GM12865 (cell line): ENCODE measurements around the gene HS6ST3.

Source experiments
- DNase-seq: peaks from one replicate; pipeline ENCODE4 v3.0.0; 2010; ENCODE audit warnings: low read depth
- H3K4me3 ChIP-seq: 2 replicates; pipeline ENCODE4 v1.5.1; 2011; ENCODE audit warnings: mild to moderate bottlenecking, low read depth, low read length, control low read depth
- TF ChIP-seq, protein P1 (sequence below): IDR thresholded peaks from 2 replicates; pipeline ENCODE4 v1.5.1; 2011; ENCODE audit warnings: low read length, control low read depth, low read depth, inconsistent platforms; ENCODE audit not compliant: insufficient read depth; ENCODE audit errors: missing control alignments

HS6ST3 gene

GRCh38 chr13:96824140-96824539 lies 734.2 kb downstream of the HS6ST3 start:
- DNase-seq = no peak
- TF ChIP-seq, protein P1, sequence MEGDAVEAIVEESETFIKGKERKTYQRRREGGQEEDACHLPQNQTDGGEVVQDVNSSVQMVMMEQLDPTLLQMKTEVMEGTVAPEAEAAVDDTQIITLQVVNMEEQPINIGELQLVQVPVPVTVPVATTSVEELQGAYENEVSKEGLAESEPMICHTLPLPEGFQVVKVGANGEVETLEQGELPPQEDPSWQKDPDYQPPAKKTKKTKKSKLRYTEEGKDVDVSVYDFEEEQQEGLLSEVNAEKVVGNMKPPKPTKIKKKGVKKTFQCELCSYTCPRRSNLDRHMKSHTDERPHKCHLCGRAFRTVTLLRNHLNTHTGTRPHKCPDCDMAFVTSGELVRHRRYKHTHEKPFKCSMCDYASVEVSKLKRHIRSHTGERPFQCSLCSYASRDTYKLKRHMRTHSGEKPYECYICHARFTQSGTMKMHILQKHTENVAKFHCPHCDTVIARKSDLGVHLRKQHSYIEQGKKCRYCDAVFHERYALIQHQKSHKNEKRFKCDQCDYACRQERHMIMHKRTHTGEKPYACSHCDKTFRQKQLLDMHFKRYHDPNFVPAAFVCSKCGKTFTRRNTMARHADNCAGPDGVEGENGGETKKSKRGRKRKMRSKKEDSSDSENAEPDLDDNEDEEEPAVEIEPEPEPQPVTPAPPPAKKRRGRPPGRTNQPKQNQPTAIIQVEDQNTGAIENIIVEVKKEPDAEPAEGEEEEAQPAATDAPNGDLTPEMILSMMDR = no peak
- no peak overlapping the region for H3K4me3 ChIP-seq

- no peak overlapping the region for H3K4me3 ChIP-seq
- DNase-seq = no peak
- TF ChIP-seq, protein P1 = no peak
Observed at GRCh38 chr13:96825653-96826052, 735.7 kb downstream of the HS6ST3 start.

DNA sequence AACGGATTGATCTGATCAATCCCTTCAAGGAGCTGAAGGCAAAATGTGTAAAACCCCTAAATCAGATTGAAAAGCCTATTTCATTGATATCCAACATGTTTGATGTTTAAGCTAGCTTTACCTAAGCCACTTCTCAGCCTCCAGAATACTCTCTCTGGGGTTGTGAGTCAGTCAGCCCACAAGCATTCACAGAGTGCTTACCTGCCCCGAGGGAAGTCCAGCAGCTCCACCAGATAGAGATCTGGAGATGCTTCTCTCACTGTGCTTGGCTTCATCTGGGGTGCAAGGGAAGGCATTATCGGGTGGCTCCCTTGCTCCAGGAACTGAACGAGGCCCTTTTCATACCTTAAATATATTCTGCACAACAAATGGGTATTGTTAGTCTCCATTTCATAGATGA lies 744.7 kb downstream of the HS6ST3 start:
- no peak overlapping the region for H3K4me3 ChIP-seq
- TF ChIP-seq, protein P1 = no peak
- DNase-seq = no peak

GRCh38 chr13:96835546-96835945 lies 745.6 kb downstream of the HS6ST3 start:
- TF ChIP-seq, protein P1 = no peak
- DNase-seq = no peak
- H3K4me3 ChIP-seq = no peak overlapping the region

DNA sequence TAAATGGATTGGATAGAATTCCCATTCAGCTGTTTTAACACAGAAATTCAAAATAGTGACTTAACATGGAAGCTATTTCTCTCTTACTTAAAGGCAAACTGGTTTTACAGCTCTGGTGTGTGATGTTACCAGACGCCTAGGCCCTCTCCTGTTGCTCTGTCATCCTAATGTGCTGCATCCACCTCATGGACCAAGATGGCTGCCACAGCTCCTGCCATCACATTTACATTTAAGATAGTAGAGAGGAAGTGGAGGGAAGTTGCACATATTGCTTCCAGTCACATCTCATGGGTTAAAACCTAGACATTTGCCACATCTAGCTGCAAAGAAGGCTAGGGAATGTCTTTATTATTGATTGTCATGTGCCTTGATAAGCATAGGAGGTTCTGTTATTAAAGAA lies 746.8 kb downstream of the HS6ST3 start:
- TF ChIP-seq, protein P1 = no peak
- no peak for DNase-seq
- H3K4me3 ChIP-seq = no peak overlapping the region

DNA sequence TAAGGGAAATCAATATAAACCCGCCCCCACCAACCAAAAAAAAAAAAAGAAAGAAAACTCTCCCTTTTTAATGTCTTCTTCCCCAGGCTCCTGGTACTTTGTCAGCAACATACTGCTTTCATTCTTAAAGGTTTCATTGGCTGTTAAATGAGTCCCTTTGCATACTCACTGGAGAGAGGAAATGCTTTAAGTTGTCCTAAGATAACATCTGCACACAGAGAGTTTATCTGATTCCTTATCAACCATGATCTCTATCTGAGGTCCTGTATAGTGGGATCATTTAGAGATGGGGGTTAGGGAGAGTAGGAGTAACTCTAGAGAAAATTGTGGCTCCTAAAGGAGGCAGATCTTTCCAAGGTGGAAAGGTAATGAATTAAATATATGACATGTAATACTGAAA lies 747.9 kb downstream of the HS6ST3 start:
- TF ChIP-seq, protein P1 = no peak
- no peak overlapping the region for H3K4me3 ChIP-seq
- no peak for DNase-seq

GRCh38 chr13:96844195-96844594 lies 754.3 kb downstream of the HS6ST3 start:
- H3K4me3 ChIP-seq = no peak overlapping the region
- DNase-seq = no peak
- TF ChIP-seq, protein P1 = no peak
